Fibroblast of skin of left quadriceps (primary cell): Measurements from ENCODE around the gene FAM3B.

Experiments
- DNase-seq, 2 experiments: peaks; one replicate each; pipeline ENCODE4 v3.0.0-alpha.2; 2013; ENCODE audit warnings: low read depth in 2 of 2

The FAM3B gene

GRCh38 chr21:41369105-41369919 is 52.7 kb downstream of the FAM3B start:
- DNase-seq, result no peak

GRCh38 chr21:41369920-41370839 is 53.6 kb downstream of the FAM3B start:
- DNase-seq, result no peak

- DNase-seq, result no peak
These were observed 54.5 kb downstream of the FAM3B start for GRCh38 chr21:41370840-41371684.

GRCh38 chr21:41371685-41372030 is 55.1 kb downstream of the FAM3B start:
- DNase-seq, result no peak

GRCh38 chr21:41373253-41373652 is 56.7 kb downstream of the FAM3B start:
- DNase-seq, result no peak

- DNase-seq, result no peak
These were observed 57.2 kb downstream of the FAM3B start for GRCh38 chr21:41373763-41374162.

GRCh38 chr21:41374177-41374712 is 57.6 kb downstream of the FAM3B start:
- no peak for DNase-seq

- DNase-seq, result no peak
These were observed 58.4 kb downstream of the FAM3B start for GRCh38 chr21:41374867-41375533.

GRCh38 chr21:41375875-41376274 is 59.3 kb downstream of the FAM3B start:
- no peak for DNase-seq

- no peak for DNase-seq
These were observed 61.1 kb downstream of the FAM3B start for GRCh38 chr21:41377715-41378114.

GRCh38 chr21:41378849-41379248 is 62.2 kb downstream of the FAM3B start:
- no peak for DNase-seq

GRCh38 chr21:41379901-41380300 is 63.3 kb downstream of the FAM3B start:
- no peak for DNase-seq

- DNase-seq, result no peak
These were observed 65.1 kb downstream of the FAM3B start for GRCh38 chr21:41381731-41382130.

GRCh38 chr21:41387042-41387819 is 70.6 kb downstream of the FAM3B start:
- no peak for DNase-seq

- DNase-seq, result no peak
These were observed 71.2 kb downstream of the FAM3B start for GRCh38 chr21:41387824-41388223.

- DNase-seq, result no peak
These were observed 71.7 kb downstream of the FAM3B start for GRCh38 chr21:41388259-41388658.

GRCh38 chr21:41390043-41390639 is 73.5 kb downstream of the FAM3B start:
- DNase-seq, result no peak

- DNase-seq, result no peak
These were observed 77.4 kb downstream of the FAM3B start for GRCh38 chr21:41393876-41394465.

GRCh38 chr21:41396558-41397075 is 80.0 kb downstream of the FAM3B start:
- DNase-seq, result peak in 1 of 2 experiments; percentile 2
